Peyer's patch (tissue), 4 donors: ENCODE data around the gene ARHGEF2.

Experiments used
- POLR2A ChIP-seq, 2 donors: fragments of 450-650 bp; IDR thresholded peaks; one replicate each; pipeline ENCODE4 v1.5.1; 2017; ENCODE audit warnings: antibody characterized with exemption in 2 of 2, mild to moderate bottlenecking in 2 of 2, moderate library complexity in 2 of 2
- TF ChIP-seq, protein P1 (sequence below), 6 experiments: fragments of 450-650 bp in 4 of 6; fragments of 200-600 bp in 2 of 6; sonication (generic) in 1 of 6; IDR thresholded peaks; one replicate each; pipeline ENCODE4 v1.5.1; 2017 to 2019; ENCODE audit warnings: antibody characterized with exemption in 6 of 6, mild to moderate bottlenecking in 3 of 6, moderate library complexity in 1 of 6

DNA sequence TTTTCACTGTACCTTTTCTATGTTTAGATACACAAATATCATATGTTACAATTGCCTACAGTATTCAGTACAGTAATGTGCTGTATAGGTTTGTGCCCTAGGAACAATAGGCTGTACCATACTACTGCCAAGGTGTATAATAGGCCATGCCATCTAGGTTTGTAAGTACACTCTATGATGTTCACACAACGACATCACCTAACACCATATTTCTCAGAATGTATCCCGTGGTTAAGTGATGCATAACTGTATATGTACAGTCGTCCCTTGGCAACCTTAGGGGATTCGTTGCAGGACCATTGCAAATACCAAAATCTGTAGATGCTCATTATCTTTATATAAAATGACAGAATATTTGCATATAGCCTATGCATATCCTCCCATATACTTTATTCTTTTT is 48.2 kb upstream of the ARHGEF2 start:
- no peak for TF ChIP-seq POLR2A (IDR thresholded peaks at IDR 0.05)
- TF ChIP-seq, protein P1, sequence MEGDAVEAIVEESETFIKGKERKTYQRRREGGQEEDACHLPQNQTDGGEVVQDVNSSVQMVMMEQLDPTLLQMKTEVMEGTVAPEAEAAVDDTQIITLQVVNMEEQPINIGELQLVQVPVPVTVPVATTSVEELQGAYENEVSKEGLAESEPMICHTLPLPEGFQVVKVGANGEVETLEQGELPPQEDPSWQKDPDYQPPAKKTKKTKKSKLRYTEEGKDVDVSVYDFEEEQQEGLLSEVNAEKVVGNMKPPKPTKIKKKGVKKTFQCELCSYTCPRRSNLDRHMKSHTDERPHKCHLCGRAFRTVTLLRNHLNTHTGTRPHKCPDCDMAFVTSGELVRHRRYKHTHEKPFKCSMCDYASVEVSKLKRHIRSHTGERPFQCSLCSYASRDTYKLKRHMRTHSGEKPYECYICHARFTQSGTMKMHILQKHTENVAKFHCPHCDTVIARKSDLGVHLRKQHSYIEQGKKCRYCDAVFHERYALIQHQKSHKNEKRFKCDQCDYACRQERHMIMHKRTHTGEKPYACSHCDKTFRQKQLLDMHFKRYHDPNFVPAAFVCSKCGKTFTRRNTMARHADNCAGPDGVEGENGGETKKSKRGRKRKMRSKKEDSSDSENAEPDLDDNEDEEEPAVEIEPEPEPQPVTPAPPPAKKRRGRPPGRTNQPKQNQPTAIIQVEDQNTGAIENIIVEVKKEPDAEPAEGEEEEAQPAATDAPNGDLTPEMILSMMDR (IDR thresholded peaks at IDR 0.05): no peak
